Measurements from ENCODE around the gene DHX15. TPM values are rescaled to one million over a fixed set of nuclear protein-coding genes. Genes with fewer than 3 reads are reported as not detected.

Gene DHX15
- total RNA-seq, 2 donors from 2014 or later: 193 to 195 TPM

- WGBS, 2 experiments (ENCODE audit: insufficient coverage in 1 of 2, insufficient read length in 1 of 2): 100% methylated on average over 2 of the region's 2 CpGs; no CpG with 5 or more reads in 1 of the 2 experiments
- Mint-ChIP-seq H3K27ac (no peak overlapping the region), H3K36me3 (ENCODE audit: low read depth) (peaks cover 56% of the 10 kb centered on the region), H3K4me3 (no peak overlapping the region), H3K9me3 (peaks cover 2% of the 10 kb centered on the region), H3K27me3 (ENCODE audit: insufficient read depth) (no peaks in the 10 kb centered on the region), H3K4me1 (peaks cover 12% of the 10 kb centered on the region)
- H3K4me1 ChIP-seq (ENCODE audit: control insufficient read depth, insufficient read depth, low read length): no peaks in the 10 kb centered on the region
- DNase-seq: no peak
- H3K4me3 ChIP-seq (ENCODE audit: low read length): no peak overlapping the region
- H3K27me3 ChIP-seq (ENCODE audit: control insufficient read depth, insufficient read depth, low read length, poor library complexity, severe bottlenecking): no peaks in the 10 kb centered on the region
- no peak for TF ChIP-seq CTCF (conservative IDR thresholded peaks at IDR 0.05)
- H3K36me3 ChIP-seq (ENCODE audit: control insufficient read depth, insufficient read depth, low read length): peaks cover 80% of the 10 kb centered on the region
- peaks cover 5% of the 10 kb centered on the region for H3K9me3 ChIP-seq (ENCODE audit: control insufficient read depth, low read length)
- H3K27ac ChIP-seq (ENCODE audit: low read depth, low read length): no peak overlapping the region
- no peak overlapping the region for H3K9ac ChIP-seq (ENCODE audit: extremely low read depth, low read length, poor library complexity, severe bottlenecking)
Measured at GRCh38 chr4:24559889-24560288, 24.5 kb downstream of the DHX15 start.

GRCh38 chr4:24559032-24559821 is 25.1 kb downstream of the DHX15 start:
- no peak for TF ChIP-seq CTCF (conservative IDR thresholded peaks at IDR 0.05)
- 71 to 76% methylated on average over 2 to 3 of the region's 3 CpGs for WGBS, 2 experiments (ENCODE audit: insufficient coverage in 1 of 2, insufficient read length in 1 of 2)
- no peak overlapping the region for H3K4me3 Mint-ChIP-seq
- H3K36me3 ChIP-seq (ENCODE audit: control insufficient read depth, insufficient read depth, low read length): peaks cover 81% of the 10 kb centered on the region
- H3K27ac Mint-ChIP-seq: no peak overlapping the region
- peaks cover 2% of the 10 kb centered on the region for H3K9me3 Mint-ChIP-seq
- H3K9ac ChIP-seq (ENCODE audit: extremely low read depth, low read length, poor library complexity, severe bottlenecking): no peak overlapping the region
- H3K4me1 Mint-ChIP-seq: peaks cover 6% of the 10 kb centered on the region
- H3K27me3 Mint-ChIP-seq (ENCODE audit: insufficient read depth): no peaks in the 10 kb centered on the region
- H3K27me3 ChIP-seq (ENCODE audit: control insufficient read depth, insufficient read depth, low read length, poor library complexity, severe bottlenecking): no peaks in the 10 kb centered on the region
- H3K4me1 ChIP-seq (ENCODE audit: control insufficient read depth, insufficient read depth, low read length): no peaks in the 10 kb centered on the region
- no peak overlapping the region for H3K27ac ChIP-seq (ENCODE audit: low read depth, low read length)
- peaks cover 56% of the 10 kb centered on the region for H3K36me3 Mint-ChIP-seq (ENCODE audit: low read depth)
- H3K9me3 ChIP-seq (ENCODE audit: control insufficient read depth, low read length): peaks cover 7% of the 10 kb centered on the region
- no peak overlapping the region for H3K4me3 ChIP-seq (ENCODE audit: low read length)
- DNase-seq: no peak

- no peak overlapping the region for H3K4me3 ChIP-seq (ENCODE audit: low read length)
- Mint-ChIP-seq H3K27me3 (ENCODE audit: insufficient read depth) (no peaks in the 10 kb centered on the region), H3K27ac (peak overlapping the region; percentile 65), H3K9me3 (peaks cover 2% of the 10 kb centered on the region), H3K4me3 (no peak overlapping the region), H3K36me3 (ENCODE audit: low read depth) (peaks cover 47% of the 10 kb centered on the region), H3K4me1 (peaks cover 11% of the 10 kb centered on the region)
- peaks cover 3% of the 10 kb centered on the region for H3K4me1 ChIP-seq (ENCODE audit: control insufficient read depth, insufficient read depth, low read length)
- H3K9ac ChIP-seq (ENCODE audit: extremely low read depth, low read length, poor library complexity, severe bottlenecking): no peak overlapping the region
- no peak for DNase-seq
- no peak for TF ChIP-seq CTCF (conservative IDR thresholded peaks at IDR 0.05)
- H3K36me3 ChIP-seq (ENCODE audit: control insufficient read depth, insufficient read depth, low read length): peaks cover 83% of the 10 kb centered on the region
- no peaks in the 10 kb centered on the region for H3K27me3 ChIP-seq (ENCODE audit: control insufficient read depth, insufficient read depth, low read length, poor library complexity, severe bottlenecking)
- H3K27ac ChIP-seq (ENCODE audit: low read depth, low read length): no peak overlapping the region
- peaks cover 11% of the 10 kb centered on the region for H3K9me3 ChIP-seq (ENCODE audit: control insufficient read depth, low read length)
- WGBS, 2 experiments (ENCODE audit: insufficient coverage in 1 of 2, insufficient read length in 1 of 2): 76 to 81% methylated on average over 5 to 8 of the region's 8 CpGs
Measured at GRCh38 chr4:24557026-24558025, 27.0 kb downstream of the DHX15 start.
